VCaP (cell line): ENCODE results near the gene FBXO10.
A peak's percentile ranks its signal among the peaks of the same experiment; 100 is the strongest.

Experiments used
- H3K27ac ChIP-seq: fragments of 450-650 bp; 2 replicates; pipeline ENCODE4 v1.5.1; 2017
- TF ChIP-seq, protein P1 (sequence below): fragments of 450-650 bp; conservative IDR thresholded peaks from 2 replicates; pipeline ENCODE4 v1.5.1; 2017; ENCODE audit warnings: mild to moderate bottlenecking, moderate library complexity

FBXO10 gene

DNA sequence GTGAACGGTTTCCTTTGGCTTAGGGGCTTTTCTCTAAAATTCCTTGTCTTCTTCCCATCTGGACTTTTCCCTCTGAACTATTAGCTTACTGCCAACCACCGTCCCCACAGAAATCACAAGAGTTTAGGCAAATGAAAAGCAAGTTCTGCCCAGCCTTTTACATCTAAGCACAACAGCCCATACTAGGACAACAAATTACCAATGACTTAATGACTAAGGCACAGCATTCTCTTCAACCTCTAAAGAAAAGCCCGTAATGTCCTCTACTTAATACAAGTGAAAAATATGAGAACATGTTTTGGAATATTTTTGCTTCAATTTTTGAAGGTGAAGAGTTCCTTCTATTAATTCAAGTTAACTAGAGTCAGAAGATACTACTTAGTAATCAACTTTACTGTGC is 112.2 kb downstream of the FBXO10 start:
- TF ChIP-seq, protein P1, sequence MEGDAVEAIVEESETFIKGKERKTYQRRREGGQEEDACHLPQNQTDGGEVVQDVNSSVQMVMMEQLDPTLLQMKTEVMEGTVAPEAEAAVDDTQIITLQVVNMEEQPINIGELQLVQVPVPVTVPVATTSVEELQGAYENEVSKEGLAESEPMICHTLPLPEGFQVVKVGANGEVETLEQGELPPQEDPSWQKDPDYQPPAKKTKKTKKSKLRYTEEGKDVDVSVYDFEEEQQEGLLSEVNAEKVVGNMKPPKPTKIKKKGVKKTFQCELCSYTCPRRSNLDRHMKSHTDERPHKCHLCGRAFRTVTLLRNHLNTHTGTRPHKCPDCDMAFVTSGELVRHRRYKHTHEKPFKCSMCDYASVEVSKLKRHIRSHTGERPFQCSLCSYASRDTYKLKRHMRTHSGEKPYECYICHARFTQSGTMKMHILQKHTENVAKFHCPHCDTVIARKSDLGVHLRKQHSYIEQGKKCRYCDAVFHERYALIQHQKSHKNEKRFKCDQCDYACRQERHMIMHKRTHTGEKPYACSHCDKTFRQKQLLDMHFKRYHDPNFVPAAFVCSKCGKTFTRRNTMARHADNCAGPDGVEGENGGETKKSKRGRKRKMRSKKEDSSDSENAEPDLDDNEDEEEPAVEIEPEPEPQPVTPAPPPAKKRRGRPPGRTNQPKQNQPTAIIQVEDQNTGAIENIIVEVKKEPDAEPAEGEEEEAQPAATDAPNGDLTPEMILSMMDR, result no peak
- H3K27ac ChIP-seq, result peak overlapping the region; percentile 97
